IMR-90 (cell line): Measurements from ENCODE around the gene LDHAL6B. TPM values are rescaled to one million over a fixed set of nuclear protein-coding genes. Genes with fewer than 3 reads are reported as not detected.
A peak's percentile ranks its signal among the peaks of the same experiment; 100 is the strongest.

Experiments used
- FOS ChIP-seq: fragments of 150-350 bp; IDR thresholded peaks from 2 replicates; pipeline ENCODE4 v1.6.1; 2016; ENCODE audit warnings: low read depth, low read length
- RCOR1 ChIP-seq: IDR thresholded peaks from 2 replicates; pipeline ENCODE4 v1.6.1; 2012; ENCODE audit warnings: mild to moderate bottlenecking, low read length, improper control_type of control experiment; ENCODE audit not compliant: insufficient replicate concordance
- RFX5 ChIP-seq: IDR thresholded peaks from 2 replicates; pipeline ENCODE4 v1.8.0; 2012; ENCODE audit warnings: low read depth, mild to moderate bottlenecking, low read length, moderate library complexity
- polyA plus RNA-seq, 3 experiments: library from polyadenylated mRNA; depleted of rRNA; stranded (reverse); fragments of >200 nt; gene quantifications; 2 replicates each; pipeline ENCODE4 v1.2.3, GENCODE V29; 2012; ENCODE audit warnings: low replicate concordance in 1 of 3
- total RNA-seq: library from RNA; depleted of rRNA; stranded (reverse); fragments of >200 nt; gene quantifications from 2 replicates; pipeline ENCODE4 v1.2.3, GENCODE V29; 2012
- TF ChIP-seq, protein P1 (sequence below): fragments of 150-350 bp; IDR thresholded peaks from 2 replicates; pipeline ENCODE4 v1.6.1; 2017; ENCODE audit warnings: mild to moderate bottlenecking, antibody characterized with exemption, low read length, low read depth

The LDHAL6B gene
- total and polyA plus RNA-seq, 2 of the 4 experiments (the other 2 are of a cell fraction): not detected

GRCh38 chr15:59221511-59222505 lies 15.2 kb downstream of the LDHAL6B start (continued):
- TF ChIP-seq, protein P1, sequence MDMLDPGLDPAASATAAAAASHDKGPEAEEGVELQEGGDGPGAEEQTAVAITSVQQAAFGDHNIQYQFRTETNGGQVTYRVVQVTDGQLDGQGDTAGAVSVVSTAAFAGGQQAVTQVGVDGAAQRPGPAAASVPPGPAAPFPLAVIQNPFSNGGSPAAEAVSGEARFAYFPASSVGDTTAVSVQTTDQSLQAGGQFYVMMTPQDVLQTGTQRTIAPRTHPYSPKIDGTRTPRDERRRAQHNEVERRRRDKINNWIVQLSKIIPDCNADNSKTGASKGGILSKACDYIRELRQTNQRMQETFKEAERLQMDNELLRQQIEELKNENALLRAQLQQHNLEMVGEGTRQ: peak; percentile 68
- TF ChIP-seq RCOR1 (no peak), FOS (no peak), RFX5 (no peak)
